Measurements from ENCODE around the gene EFNA5. TPM values are rescaled to one million over a fixed set of nuclear protein-coding genes. Genes with fewer than 3 reads are reported as not detected.

The EFNA5 gene
- total RNA-seq, 1 experiment from 2014 or later: 51.2 TPM

DNA sequence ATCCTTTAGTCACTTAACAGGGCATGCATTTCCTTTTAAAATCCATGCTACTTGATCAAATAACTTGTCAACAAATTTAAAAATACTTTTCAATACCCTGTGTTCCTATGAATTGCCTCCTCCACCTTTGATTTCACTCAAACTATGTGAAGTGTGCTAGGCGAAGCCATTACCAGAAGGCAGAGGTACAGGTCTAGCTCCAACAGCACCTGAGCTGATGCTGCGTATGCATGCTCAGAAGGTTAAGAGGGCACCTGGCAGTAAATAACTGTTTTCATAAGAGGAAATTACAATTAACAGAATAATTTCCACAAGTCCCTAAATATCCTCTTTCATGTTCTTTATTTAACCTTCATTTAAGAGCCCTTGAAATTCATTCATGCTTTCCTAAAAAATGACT lies 251.8 kb downstream of the EFNA5 start:
- Mint-ChIP-seq H3K36me3 (ENCODE audit: insufficient read depth, unreplicated experiment) (peaks cover 16% of the 10 kb centered on the region), H3K4me3 (ENCODE audit: unreplicated experiment) (no peak overlapping the region), H3K4me1 (ENCODE audit: insufficient read depth, unreplicated experiment) (peaks cover 14% of the 10 kb centered on the region), H3K27ac (ENCODE audit: low read depth, unreplicated experiment) (no peak overlapping the region), H3K9me3 (ENCODE audit: unreplicated experiment) (no peaks in the 10 kb centered on the region), H3K27me3 (ENCODE audit: insufficient read depth, unreplicated experiment) (no peaks in the 10 kb centered on the region)
- ChIA-PET CTCF (no interaction called here), POLR2A (no interaction called here)
- TF ChIP-seq, protein P1, sequence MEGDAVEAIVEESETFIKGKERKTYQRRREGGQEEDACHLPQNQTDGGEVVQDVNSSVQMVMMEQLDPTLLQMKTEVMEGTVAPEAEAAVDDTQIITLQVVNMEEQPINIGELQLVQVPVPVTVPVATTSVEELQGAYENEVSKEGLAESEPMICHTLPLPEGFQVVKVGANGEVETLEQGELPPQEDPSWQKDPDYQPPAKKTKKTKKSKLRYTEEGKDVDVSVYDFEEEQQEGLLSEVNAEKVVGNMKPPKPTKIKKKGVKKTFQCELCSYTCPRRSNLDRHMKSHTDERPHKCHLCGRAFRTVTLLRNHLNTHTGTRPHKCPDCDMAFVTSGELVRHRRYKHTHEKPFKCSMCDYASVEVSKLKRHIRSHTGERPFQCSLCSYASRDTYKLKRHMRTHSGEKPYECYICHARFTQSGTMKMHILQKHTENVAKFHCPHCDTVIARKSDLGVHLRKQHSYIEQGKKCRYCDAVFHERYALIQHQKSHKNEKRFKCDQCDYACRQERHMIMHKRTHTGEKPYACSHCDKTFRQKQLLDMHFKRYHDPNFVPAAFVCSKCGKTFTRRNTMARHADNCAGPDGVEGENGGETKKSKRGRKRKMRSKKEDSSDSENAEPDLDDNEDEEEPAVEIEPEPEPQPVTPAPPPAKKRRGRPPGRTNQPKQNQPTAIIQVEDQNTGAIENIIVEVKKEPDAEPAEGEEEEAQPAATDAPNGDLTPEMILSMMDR (IDR thresholded peaks at IDR 0.05; ENCODE audit: unreplicated experiment): no peak
- DNase-seq (ENCODE audit: unreplicated experiment): no peak
- no TSS peak for BruUV-seq (replicated peaks)
- intact Hi-C loops (cut with micrococcal nuclease): no loop called here

DNA sequence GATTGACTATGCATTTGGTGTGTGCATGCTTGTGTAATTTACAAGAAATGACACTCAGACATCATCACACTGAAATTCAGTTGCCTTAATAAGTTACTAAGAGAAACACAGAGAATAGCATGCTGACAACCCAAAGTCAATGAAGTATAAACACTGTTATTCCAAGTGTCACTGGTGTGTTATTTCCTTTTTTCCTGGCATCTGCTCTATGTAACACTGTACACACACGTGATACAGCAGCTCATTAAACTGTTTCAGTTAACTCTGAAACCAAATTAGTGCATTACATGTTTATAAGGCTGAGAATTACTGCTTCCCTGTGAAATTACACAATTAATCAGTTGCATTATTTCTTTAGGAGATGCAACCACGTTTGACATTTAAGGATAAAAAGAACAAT lies 252.7 kb downstream of the EFNA5 start:
- TF ChIP-seq, protein P1 (IDR thresholded peaks at IDR 0.05; ENCODE audit: unreplicated experiment): no peak
- intact Hi-C loops (cut with micrococcal nuclease): no loop called here
- Mint-ChIP-seq H3K4me1 (ENCODE audit: insufficient read depth, unreplicated experiment) (peaks cover 16% of the 10 kb centered on the region), H3K4me3 (ENCODE audit: unreplicated experiment) (no peak overlapping the region), H3K36me3 (ENCODE audit: insufficient read depth, unreplicated experiment) (peaks cover 16% of the 10 kb centered on the region), H3K27ac (ENCODE audit: low read depth, unreplicated experiment) (no peak overlapping the region), H3K9me3 (ENCODE audit: unreplicated experiment) (no peaks in the 10 kb centered on the region), H3K27me3 (ENCODE audit: insufficient read depth, unreplicated experiment) (no peaks in the 10 kb centered on the region)
- no peak for DNase-seq (ENCODE audit: unreplicated experiment)
- CTCF ChIA-PET: no interaction called here
- BruUV-seq (replicated peaks): no TSS peak
- POLR2A ChIA-PET: no interaction called here

GRCh38 chr5:107415762-107416161 lies 255.0 kb downstream of the EFNA5 start:
- TF ChIP-seq, protein P1 (IDR thresholded peaks at IDR 0.05; ENCODE audit: unreplicated experiment): no peak
- no peak overlapping the region for H3K27ac Mint-ChIP-seq (ENCODE audit: low read depth, unreplicated experiment)
- intact Hi-C loops (cut with micrococcal nuclease): no loop called here
- H3K4me1 Mint-ChIP-seq (ENCODE audit: insufficient read depth, unreplicated experiment): peaks cover 8% of the 10 kb centered on the region
- no peak for DNase-seq (ENCODE audit: unreplicated experiment)
- peaks cover 7% of the 10 kb centered on the region for H3K36me3 Mint-ChIP-seq (ENCODE audit: insufficient read depth, unreplicated experiment)
- ChIA-PET POLR2A (interaction anchor here (1.2 to 1.6 kb wide), 3 partner anchors 9 to 15 kb away, joined by 3 to 4 read pairs (median 3); no protein-coding TSS in a partner anchor), CTCF (interaction anchor here (1.5 kb wide), 1 partner anchor 26 kb away, joined by 5 read pairs; no protein-coding TSS in a partner anchor)
- no peaks in the 10 kb centered on the region for H3K9me3 Mint-ChIP-seq (ENCODE audit: unreplicated experiment)
- BruUV-seq (replicated peaks): no TSS peak
- H3K27me3 Mint-ChIP-seq (ENCODE audit: insufficient read depth, unreplicated experiment): no peaks in the 10 kb centered on the region
- H3K4me3 Mint-ChIP-seq (ENCODE audit: unreplicated experiment): no peak overlapping the region

GRCh38 chr5:107414802-107415201 lies 255.9 kb downstream of the EFNA5 start:
- TF ChIP-seq, protein P1 (IDR thresholded peaks at IDR 0.05; ENCODE audit: unreplicated experiment): no peak
- intact Hi-C loops (cut with micrococcal nuclease): no loop called here
- Mint-ChIP-seq H3K4me3 (ENCODE audit: unreplicated experiment) (no peak overlapping the region), H3K27me3 (ENCODE audit: insufficient read depth, unreplicated experiment) (no peaks in the 10 kb centered on the region), H3K4me1 (ENCODE audit: insufficient read depth, unreplicated experiment) (peaks cover 8% of the 10 kb centered on the region), H3K9me3 (ENCODE audit: unreplicated experiment) (no peaks in the 10 kb centered on the region), H3K27ac (ENCODE audit: low read depth, unreplicated experiment) (no peak overlapping the region), H3K36me3 (ENCODE audit: insufficient read depth, unreplicated experiment) (peaks cover 10% of the 10 kb centered on the region)
- no peak for DNase-seq (ENCODE audit: unreplicated experiment)
- no TSS peak for BruUV-seq (replicated peaks)
- ChIA-PET POLR2A (interaction anchor here (0.5 to 1.6 kb wide), 5 partner anchors 10 to 913 kb away, joined by 3 to 4 read pairs (median 3); no protein-coding TSS in a partner anchor), CTCF (interaction anchor here (0.7 to 2.0 kb wide), 4 partner anchors 10 to 46 kb away, joined by 3 to 5 read pairs (median 4); no protein-coding TSS in a partner anchor)

All from MCF 10A (cell line).